H1 (cell line): Measurements from ENCODE around the gene PGM1. TPM values are rescaled to one million over a fixed set of nuclear protein-coding genes. Genes with fewer than 3 reads are reported as not detected.

Source experiments
- CTCF ChIA-PET: fragments of 300-600 bp; sonication (Branson Sonifier 250); formaldehyde crosslinking; loops from one replicate; lab custom pipeline; 2021; ENCODE audit not compliant: partially characterized antibody; lab: Charles Lee
- POLR2A ChIA-PET: fragments of 300-600 bp; sonication (Branson Sonifier 250); formaldehyde crosslinking; loops from one replicate; lab custom pipeline; 2021; ENCODE audit warnings: inconsistent platforms; ENCODE audit not compliant: partially characterized antibody; lab: Charles Lee
- DNase-seq, 2 experiments: peaks; one replicate each; pipeline versions ENCODE4 v3.0.0 to v3.0.0-alpha.2; 2010 to 2022; ENCODE audit warnings: low spot score in 2 of 2, low read depth in 1 of 2, mixed read lengths in 1 of 2
- FAIRE-seq: peaks from 2 replicates; lab custom pipeline; 2011; peaks lifted over from hg19 to GRCh38; lab: Jason Lieb, UNC
- H2AFZ ChIP-seq: 2 replicates; pipeline ENCODE4 v1.8.1; 2012; ENCODE audit warnings: low read length, inconsistent platforms
- H2AK5ac ChIP-seq: 2 replicates; pipeline ENCODE4 v1.6.1; 2013; ENCODE audit warnings: low read depth, low read length
- H2BK120ac ChIP-seq: replicated peaks from 2 replicates; pipeline ENCODE3; 2013; ENCODE audit warnings: low read depth, low read length, inconsistent platforms
- H2BK12ac ChIP-seq: 2 replicates; pipeline ENCODE4 v1.6.1; 2013; ENCODE audit warnings: low read depth, low read length
- H2BK15ac ChIP-seq: 2 replicates; pipeline ENCODE4 v1.6.1; 2013; ENCODE audit warnings: low read length
- H2BK20ac ChIP-seq: 2 replicates; pipeline ENCODE4 v1.6.1; 2013; ENCODE audit warnings: low read length
- H2BK5ac ChIP-seq: 2 replicates; pipeline ENCODE4 v1.6.1; 2013; ENCODE audit warnings: low read depth, low read length
- H3K14ac ChIP-seq: 2 replicates; pipeline ENCODE4 v1.6.1; 2013; ENCODE audit warnings: inconsistent platforms; ENCODE audit not compliant: insufficient read length
- H3K18ac ChIP-seq: 2 replicates; pipeline ENCODE4 v1.6.1; 2013; ENCODE audit warnings: low read length; ENCODE audit errors: extremely low read depth
- H3K23ac ChIP-seq: 2 replicates; pipeline ENCODE4 v1.6.1; 2013; ENCODE audit warnings: inconsistent platforms; ENCODE audit not compliant: insufficient read length
- H3K23me2 ChIP-seq: 2 replicates; pipeline ENCODE4 v1.6.1; 2013; ENCODE audit warnings: low read depth, low read length
- H3K27ac ChIP-seq: 2 replicates; pipeline ENCODE4 v1.6.1; 2011; ENCODE audit warnings: low read depth, low read length, inconsistent platforms
- H3K27me3 ChIP-seq, 4 experiments: replicated peaks in 1 of 4; 1 replicate in 1 of 4; 2 replicates in 3 of 4; pipeline versions ENCODE4 v1.6.1 to v1.8.1; 2011 to 2013; ENCODE audit warnings: low read length in 3 of 4, mild to moderate bottlenecking in 3 of 4, inconsistent platforms in 2 of 4, mixed read lengths in 2 of 4, moderate library complexity in 1 of 4; ENCODE audit not compliant: control insufficient read depth in 3 of 4, insufficient read depth in 3 of 4; ENCODE audit errors: extremely low read depth in 1 of 4
- H3K36me3 ChIP-seq, 4 experiments: 2 replicates each; pipeline versions ENCODE4 v1.6.1 to v1.8.1; 2011 to 2013; ENCODE audit warnings: mild to moderate bottlenecking in 4 of 4, low read length in 3 of 4, moderate library complexity in 2 of 4, control low read depth in 1 of 4, inconsistent platforms in 1 of 4; ENCODE audit not compliant: insufficient read depth in 4 of 4, control insufficient read depth in 2 of 4
- H3K4ac ChIP-seq: replicated peaks from 2 replicates; pipeline ENCODE3; 2013; ENCODE audit warnings: low read length, low read depth, mixed read lengths, inconsistent platforms; ENCODE audit not compliant: insufficient read length
- H3K4me1 ChIP-seq, 4 experiments: replicated peaks in 1 of 4; 1 replicate in 1 of 4; 2 replicates in 3 of 4; pipeline versions ENCODE4 v1.6.1 to v1.8.1; 2011 to 2013; ENCODE audit warnings: low read length in 3 of 4, inconsistent platforms in 2 of 4, mixed read lengths in 1 of 4; ENCODE audit not compliant: insufficient read depth in 4 of 4, control insufficient read depth in 3 of 4
- H3K4me2 ChIP-seq, 2 experiments: 2 replicates each; pipeline versions ENCODE4 v1.6.1 to v1.8.1; 2011 to 2013; ENCODE audit warnings: low read depth in 2 of 2, low read length in 2 of 2, control low read depth in 1 of 2, inconsistent platforms in 1 of 2, mild to moderate bottlenecking in 1 of 2; ENCODE audit not compliant: insufficient read depth in 1 of 2
- H3K4me3 ChIP-seq, 4 experiments: fragments of 200-600, 300-600 bp in 1 of 4; sonication (generic), shearing (Covaris generic), sonication (Bioruptor Twin) in 1 of 4; 2 replicates each; pipeline versions ENCODE4 v1.5.1 to v1.8.1; 2011 to 2016; ENCODE audit warnings: low read length in 4 of 4, low read depth in 3 of 4, control low read depth in 2 of 4, inconsistent platforms in 2 of 4, mild to moderate bottlenecking in 2 of 4, mixed read lengths in 1 of 4, moderate library complexity in 1 of 4; ENCODE audit not compliant: insufficient read depth in 2 of 4; ENCODE audit errors: extremely low read depth in 1 of 4
- H3K56ac ChIP-seq: replicated peaks from 2 replicates; pipeline ENCODE3; 2013; ENCODE audit warnings: low read depth, mild to moderate bottlenecking, mixed read lengths, low read length, inconsistent platforms; ENCODE audit not compliant: insufficient read length
- H3K79me1 ChIP-seq: 2 replicates; pipeline ENCODE4 v1.6.1; 2013; ENCODE audit warnings: low read depth, low read length, control low read depth
- H3K79me2 ChIP-seq, 2 experiments: 2 replicates each; pipeline versions ENCODE4 v1.6.1 to v1.8.1; 2012 to 2013; ENCODE audit warnings: low read length in 2 of 2, mild to moderate bottlenecking in 2 of 2, inconsistent platforms in 1 of 2; ENCODE audit not compliant: insufficient read depth in 2 of 2, control insufficient read depth in 1 of 2
- H3K9ac ChIP-seq, 4 experiments: replicated peaks in 1 of 4; 1 replicate in 1 of 4; 2 replicates in 3 of 4; pipeline versions ENCODE4 v1.6.1 to v1.8.1; 2011 to 2013; ENCODE audit warnings: low read depth in 3 of 4, low read length in 3 of 4, control low read depth in 2 of 4, mild to moderate bottlenecking in 2 of 4, moderate library complexity in 2 of 4, inconsistent platforms in 1 of 4; ENCODE audit errors: extremely low read depth in 1 of 4
- H3K9me3 ChIP-seq, 2 experiments: 2 replicates each; pipeline versions ENCODE4 v1.6.1 to v1.8.1; 2012 to 2013; ENCODE audit warnings: mild to moderate bottlenecking in 2 of 2, moderate library complexity in 2 of 2, control low read depth in 1 of 2, inconsistent platforms in 1 of 2, low read depth in 1 of 2, low read length in 1 of 2, mixed read lengths in 1 of 2; ENCODE audit not compliant: insufficient read depth in 2 of 2
- H4K20me1 ChIP-seq, 2 experiments: replicated peaks in 1 of 2; 2 replicates each; pipeline versions ENCODE3 to v1.8.1; 2011 to 2013; ENCODE audit warnings: inconsistent platforms in 2 of 2, low read length in 2 of 2, mild to moderate bottlenecking in 1 of 2; ENCODE audit not compliant: insufficient read depth in 2 of 2, control insufficient read depth in 1 of 2
- H4K5ac ChIP-seq: 2 replicates; pipeline ENCODE4 v1.6.1; 2013; ENCODE audit warnings: low read length, low read depth, mixed read lengths, inconsistent platforms; ENCODE audit not compliant: insufficient read length
- H4K8ac ChIP-seq: 2 replicates; pipeline ENCODE4 v1.8.0; 2013; ENCODE audit warnings: mild to moderate bottlenecking, moderate library complexity, low read length, inconsistent platforms; ENCODE audit not compliant: insufficient read depth; ENCODE audit errors: extremely low read depth
- H4K91ac ChIP-seq: replicated peaks from 2 replicates; pipeline ENCODE3; 2013; ENCODE audit warnings: low read length, mixed read lengths, inconsistent platforms; ENCODE audit not compliant: insufficient read length
- BACH1 ChIP-seq: IDR thresholded peaks from 2 replicates; pipeline ENCODE4 v1.6.1; 2012; ENCODE audit warnings: low read length, improper control_type of control experiment
- CEBPB ChIP-seq: IDR thresholded peaks from 2 replicates; pipeline ENCODE4 v1.6.1; 2012; ENCODE audit warnings: low read depth, low read length
- JUND ChIP-seq: IDR thresholded peaks from 2 replicates; pipeline ENCODE4 v1.6.1; 2011; ENCODE audit warnings: mild to moderate bottlenecking, improper control_type of control experiment, low read length
- KDM4A ChIP-seq: IDR thresholded peaks from one replicate; pipeline ENCODE4 v1.7.1; 2012; ENCODE audit warnings: low read depth, mild to moderate bottlenecking, moderate library complexity, low read length, inconsistent platforms; ENCODE audit not compliant: severe bottlenecking
- PHF8 ChIP-seq: fragments of 200-600 bp; sonication (generic); conservative IDR thresholded peaks from 2 replicates; pipeline ENCODE4 v1.7.1; 2012; ENCODE audit warnings: low read depth, mild to moderate bottlenecking, inconsistent platforms, low read length, moderate library complexity
- WGBS, 2 experiments: shearing (Covaris generic) in 1 of 2; methylation state at CpG; one replicate each; pipeline versions ENCODE4 v1.1.6 to v1.1.7; 2013 to 2015; ENCODE audit warnings: low lambda C conversion rate in 2 of 2, mixed read lengths in 2 of 2, inconsistent platforms in 1 of 2, low coverage in 1 of 2, missing lambda C conversion rate in 1 of 2; ENCODE audit not compliant: insufficient replicate concordance in 2 of 2, insufficient coverage in 1 of 2, insufficient read length in 1 of 2; ENCODE audit errors: extremely low coverage in 1 of 2, missing lambda C conversion rate in 1 of 2; 5-methylcytosine and 5-hydroxymethylcytosine counted together
- polyA plus RNA-seq, 7 experiments: library from polyadenylated mRNA; depleted of rRNA in 3 of 7; stranded (reverse) in 5 of 7; unstranded in 2 of 7; fragments of >200 nt in 5 of 7; fragments of 200-250 nt in 2 of 7; gene quantifications; 1 replicate in 5 of 7; 2 replicates in 1 of 7; 4 replicates in 1 of 7; pipeline versions ENCODE4 v1.2.1 to v1.2.3, GENCODE V29; 2011 to 2013; ENCODE audit warnings: missing spikeins in 2 of 7, mixed read lengths in 2 of 7
- total RNA-seq: library from RNA; stranded (reverse); fragmentation: NEBNext Ultra II Directional; extraction: Animal tissue kit (Norgen Biotek cat#: 25700); gene quantifications from 2 replicates; pipeline ENCODE4 v1.2.1, GENCODE V29; 2021

The PGM1 gene
- total and polyA plus RNA-seq, 2 of the 8 experiments (the other 6 are each of a cell fraction or from before 2014, with no cell fraction given), result 33.0 to 65.4 TPM

GRCh38 chr1:63645317-63645716, 52.1 kb downstream of the PGM1 start:
- Histone ChIP-seq H2BK15ac (no peak overlapping the region), H3K23me2 (no peaks in the 10 kb centered on the region), H3K27me3 (no peaks in the 10 kb centered on the region), H2AK5ac (no peak overlapping the region), H3K18ac (no peak overlapping the region), H2BK5ac (no peak overlapping the region), H3K56ac (no peak overlapping the region), H2BK120ac (no peak overlapping the region)
- FAIRE-seq (no peak), DNase-seq (no peak)
- TF ChIP-seq KDM4A, result no peak
- no peak for TF ChIP-seq JUND
- TF ChIP-seq CEBPB, result no peak
- no peak for TF ChIP-seq BACH1
- TF ChIP-seq PHF8, result no peak
- TF ChIP-seq, all 59 proteins: peak for 0
- no peak overlapping the region for H3K14ac ChIP-seq
- no peak overlapping the region for H4K5ac ChIP-seq
- CTCF ChIA-PET, result no interaction called here
- no peak overlapping the region for H2AFZ ChIP-seq
- no peaks in the 10 kb centered on the region for H3K9me3 ChIP-seq
- no peak overlapping the region for H4K8ac ChIP-seq
- no peaks in the 10 kb centered on the region for H3K79me2 ChIP-seq
- no peak overlapping the region for H2BK12ac ChIP-seq
- no peaks in the 10 kb centered on the region for H4K20me1 ChIP-seq
- H4K91ac ChIP-seq, result no peak overlapping the region
- 97% methylated on average over 2 of the region's 2 CpGs; no CpG with 5 or more reads in 1 of the 2 experiments for WGBS, 2 experiments
- H3K27ac ChIP-seq, result no peak overlapping the region
- H3K79me1 ChIP-seq, result no peaks in the 10 kb centered on the region
- H3K9ac ChIP-seq, result no peak overlapping the region
- H3K4me1 ChIP-seq, result no peaks in the 10 kb centered on the region
- no peak overlapping the region for H2BK20ac ChIP-seq
- no peak overlapping the region for H3K4me3 ChIP-seq
- H3K23ac ChIP-seq, result no peak overlapping the region
- no peak overlapping the region for H3K4ac ChIP-seq
- peaks cover 0 to 6% (median 0%) of the 10 kb centered on the region in 4 experiments; a peak in 3 of 8 replicates for H3K36me3 ChIP-seq
- POLR2A ChIA-PET, result no interaction called here
- H3K4me2 ChIP-seq, result no peak overlapping the region
